Neural cell (in vitro differentiated cells): ENCODE measurements around the gene PDYN. TPM values are rescaled to one million over a fixed set of nuclear protein-coding genes. Genes with fewer than 3 reads are reported as not detected.
A peak's percentile ranks its signal among the peaks of the same experiment; 100 is the strongest.

Experiments used
- H2AFZ ChIP-seq: fragments of 200-600, 300-800 bp; sonication (generic), shearing (Covaris generic); 2 replicates; pipeline ENCODE4 v1.6.0; 2014; ENCODE audit warnings: low read depth, mild to moderate bottlenecking, antibody characterized with exemption, low read length, moderate library complexity
- H3F3A ChIP-seq: fragments of 200-600 bp; shearing (Covaris generic); 2 replicates; pipeline ENCODE4 v1.6.1; 2016; ENCODE audit warnings: mild to moderate bottlenecking, moderate library complexity, mixed read lengths, antibody characterized with exemption, low read length; ENCODE audit not compliant: insufficient read depth, poor library complexity, severe bottlenecking
- H3K27ac ChIP-seq: fragments of 200-600, 300-800 bp; sonication (generic), shearing (Covaris generic); 2 replicates; pipeline ENCODE4 v1.5.1; 2014; ENCODE audit warnings: mild to moderate bottlenecking, low read length, moderate library complexity
- H3K27me3 ChIP-seq: fragments of 300-800, 200-600 bp; sonication (generic), shearing (Covaris generic); 2 replicates; pipeline ENCODE4 v1.6.0; 2014; ENCODE audit warnings: mild to moderate bottlenecking, low read depth, low read length, moderate library complexity; ENCODE audit not compliant: insufficient read depth
- H3K36me3 ChIP-seq: fragments of 300-800, 200-600 bp; sonication (generic), shearing (Covaris generic); 2 replicates; pipeline ENCODE4 v1.5.1; 2014; ENCODE audit warnings: mild to moderate bottlenecking, antibody characterized with exemption, low read length, moderate library complexity; ENCODE audit not compliant: insufficient read depth
- H3K4me2 ChIP-seq: fragments of 300-800, 200-600 bp; sonication (generic), shearing (Covaris generic); 2 replicates; pipeline ENCODE4 v1.6.0; 2014; ENCODE audit warnings: mild to moderate bottlenecking, low read length
- H3K4me3 ChIP-seq: fragments of 300-800, 200-600 bp; sonication (generic), shearing (Covaris generic); 2 replicates; pipeline ENCODE4 v1.5.1; 2014; ENCODE audit warnings: mild to moderate bottlenecking, low read length, moderate library complexity
- H3K79me2 ChIP-seq: fragments of 200-600 bp; shearing (Covaris generic); replicated peaks from 2 replicates; pipeline ENCODE4 v1.6.0; 2014; ENCODE audit warnings: mild to moderate bottlenecking, low read length, moderate library complexity; ENCODE audit not compliant: insufficient read depth
- H3K9ac ChIP-seq: fragments of 300-800, 200-600 bp; sonication (generic), shearing (Covaris generic); 2 replicates; pipeline ENCODE4 v1.6.1; 2016; ENCODE audit warnings: mild to moderate bottlenecking, low read length, mixed read lengths
- H3K9me2 ChIP-seq: fragments of 200-600 bp; shearing (Covaris generic); 2 replicates; pipeline ENCODE4 v1.6.1; 2016; ENCODE audit warnings: mild to moderate bottlenecking, low read length, mixed read lengths; ENCODE audit not compliant: insufficient read depth
- H3K9me3 ChIP-seq: fragments of 200-600, 300-800 bp; sonication (generic), shearing (Covaris generic); 2 replicates; pipeline ENCODE4 v1.6.1; 2016; ENCODE audit warnings: mild to moderate bottlenecking, mixed run types, low read length, moderate library complexity, mixed read lengths
- H4K20me1 ChIP-seq: fragments of 200-600 bp; shearing (Covaris generic); 2 replicates; pipeline ENCODE4 v1.6.1; 2016; ENCODE audit warnings: mild to moderate bottlenecking, mixed run types; ENCODE audit not compliant: insufficient read depth
- EP300 ChIP-seq: fragments of 450-650 bp; conservative IDR thresholded peaks from 2 replicates; pipeline ENCODE4 v1.6.1; 2014; ENCODE audit warnings: antibody characterized with exemption, mild to moderate bottlenecking, moderate library complexity; ENCODE audit not compliant: poor library complexity, severe bottlenecking
- EZH2 ChIP-seq: fragments of 200-600, 300-800 bp; shearing (Covaris generic), sonication (generic); IDR thresholded peaks from 2 replicates; pipeline ENCODE4 v1.6.1; 2014; ENCODE audit warnings: antibody characterized with exemption, low read length, borderline replicate concordance, mild to moderate bottlenecking; ENCODE audit not compliant: insufficient read depth, poor library complexity, severe bottlenecking
- MXI1 ChIP-seq: fragments of 450-650 bp; conservative IDR thresholded peaks from 2 replicates; pipeline ENCODE4 v1.6.1; 2014; ENCODE audit warnings: antibody characterized with exemption, mild to moderate bottlenecking; ENCODE audit not compliant: poor library complexity, severe bottlenecking
- POLR2AphosphoS5 ChIP-seq: IDR thresholded peaks from 2 replicates; pipeline ENCODE4 v1.6.1; 2012
- RAD21 ChIP-seq: fragments of 450-650 bp; conservative IDR thresholded peaks from 2 replicates; pipeline ENCODE4 v1.6.1; 2014; ENCODE audit warnings: antibody characterized with exemption, mild to moderate bottlenecking, moderate library complexity
- SMC3 ChIP-seq: fragments of 450-650 bp; conservative IDR thresholded peaks from 2 replicates; pipeline ENCODE4 v1.6.1; 2014; ENCODE audit warnings: antibody characterized with exemption, mild to moderate bottlenecking, moderate library complexity; ENCODE audit not compliant: poor library complexity
- TAF1 ChIP-seq: IDR thresholded peaks from 2 replicates; pipeline ENCODE4 v1.6.1; 2012; ENCODE audit warnings: low read depth
- polyA plus RNA-seq: library from polyadenylated mRNA; depleted of rRNA; stranded (reverse); fragments of >200 nt; gene quantifications from 2 replicates; pipeline ENCODE4 v1.2.3, GENCODE V29; 2014
- TF ChIP-seq, protein P1 (sequence below): fragments of 450-650 bp; IDR thresholded peaks from 2 replicates; pipeline ENCODE4 v1.5.1; 2014; ENCODE audit warnings: antibody characterized with exemption, mild to moderate bottlenecking, moderate library complexity; ENCODE audit not compliant: poor library complexity, severe bottlenecking
- TF ChIP-seq, protein P2 (sequence below): IDR thresholded peaks from 2 replicates; pipeline ENCODE4 v1.6.1; 2012; ENCODE audit warnings: borderline replicate concordance

The PDYN gene
- polyA plus RNA-seq, 1 donor from 2014 or later, result 17.3 TPM

- no peaks in the 10 kb centered on the region for H3K9me3 ChIP-seq
- H3K9me2 ChIP-seq, result no peaks in the 10 kb centered on the region
- H3K4me2 ChIP-seq, result no peak overlapping the region
- no peak overlapping the region for H3K4me3 ChIP-seq
- H2AFZ ChIP-seq, result no peak overlapping the region
- H3K9ac ChIP-seq, result no peak overlapping the region
- H4K20me1 ChIP-seq, result no peaks in the 10 kb centered on the region
- no peaks in the 10 kb centered on the region for H3K79me2 ChIP-seq
- no peak overlapping the region for H3K27ac ChIP-seq
- no peak for TF ChIP-seq EP300
- no peak for TF ChIP-seq EZH2
- no peak for TF ChIP-seq TAF1
- no peak for TF ChIP-seq SMC3
- TF ChIP-seq MXI1, result no peak
- TF ChIP-seq, protein P1, sequence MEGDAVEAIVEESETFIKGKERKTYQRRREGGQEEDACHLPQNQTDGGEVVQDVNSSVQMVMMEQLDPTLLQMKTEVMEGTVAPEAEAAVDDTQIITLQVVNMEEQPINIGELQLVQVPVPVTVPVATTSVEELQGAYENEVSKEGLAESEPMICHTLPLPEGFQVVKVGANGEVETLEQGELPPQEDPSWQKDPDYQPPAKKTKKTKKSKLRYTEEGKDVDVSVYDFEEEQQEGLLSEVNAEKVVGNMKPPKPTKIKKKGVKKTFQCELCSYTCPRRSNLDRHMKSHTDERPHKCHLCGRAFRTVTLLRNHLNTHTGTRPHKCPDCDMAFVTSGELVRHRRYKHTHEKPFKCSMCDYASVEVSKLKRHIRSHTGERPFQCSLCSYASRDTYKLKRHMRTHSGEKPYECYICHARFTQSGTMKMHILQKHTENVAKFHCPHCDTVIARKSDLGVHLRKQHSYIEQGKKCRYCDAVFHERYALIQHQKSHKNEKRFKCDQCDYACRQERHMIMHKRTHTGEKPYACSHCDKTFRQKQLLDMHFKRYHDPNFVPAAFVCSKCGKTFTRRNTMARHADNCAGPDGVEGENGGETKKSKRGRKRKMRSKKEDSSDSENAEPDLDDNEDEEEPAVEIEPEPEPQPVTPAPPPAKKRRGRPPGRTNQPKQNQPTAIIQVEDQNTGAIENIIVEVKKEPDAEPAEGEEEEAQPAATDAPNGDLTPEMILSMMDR, result no peak
- TF ChIP-seq, protein P2, sequence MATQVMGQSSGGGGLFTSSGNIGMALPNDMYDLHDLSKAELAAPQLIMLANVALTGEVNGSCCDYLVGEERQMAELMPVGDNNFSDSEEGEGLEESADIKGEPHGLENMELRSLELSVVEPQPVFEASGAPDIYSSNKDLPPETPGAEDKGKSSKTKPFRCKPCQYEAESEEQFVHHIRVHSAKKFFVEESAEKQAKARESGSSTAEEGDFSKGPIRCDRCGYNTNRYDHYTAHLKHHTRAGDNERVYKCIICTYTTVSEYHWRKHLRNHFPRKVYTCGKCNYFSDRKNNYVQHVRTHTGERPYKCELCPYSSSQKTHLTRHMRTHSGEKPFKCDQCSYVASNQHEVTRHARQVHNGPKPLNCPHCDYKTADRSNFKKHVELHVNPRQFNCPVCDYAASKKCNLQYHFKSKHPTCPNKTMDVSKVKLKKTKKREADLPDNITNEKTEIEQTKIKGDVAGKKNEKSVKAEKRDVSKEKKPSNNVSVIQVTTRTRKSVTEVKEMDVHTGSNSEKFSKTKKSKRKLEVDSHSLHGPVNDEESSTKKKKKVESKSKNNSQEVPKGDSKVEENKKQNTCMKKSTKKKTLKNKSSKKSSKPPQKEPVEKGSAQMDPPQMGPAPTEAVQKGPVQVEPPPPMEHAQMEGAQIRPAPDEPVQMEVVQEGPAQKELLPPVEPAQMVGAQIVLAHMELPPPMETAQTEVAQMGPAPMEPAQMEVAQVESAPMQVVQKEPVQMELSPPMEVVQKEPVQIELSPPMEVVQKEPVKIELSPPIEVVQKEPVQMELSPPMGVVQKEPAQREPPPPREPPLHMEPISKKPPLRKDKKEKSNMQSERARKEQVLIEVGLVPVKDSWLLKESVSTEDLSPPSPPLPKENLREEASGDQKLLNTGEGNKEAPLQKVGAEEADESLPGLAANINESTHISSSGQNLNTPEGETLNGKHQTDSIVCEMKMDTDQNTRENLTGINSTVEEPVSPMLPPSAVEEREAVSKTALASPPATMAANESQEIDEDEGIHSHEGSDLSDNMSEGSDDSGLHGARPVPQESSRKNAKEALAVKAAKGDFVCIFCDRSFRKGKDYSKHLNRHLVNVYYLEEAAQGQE, result no peak
- no peak for TF ChIP-seq RAD21
- TF ChIP-seq POLR2AphosphoS5, result no peak
- no peaks in the 10 kb centered on the region for H3K36me3 ChIP-seq
- no peaks in the 10 kb centered on the region for H3K27me3 ChIP-seq
- no peaks in the 10 kb centered on the region for H3F3A ChIP-seq
These were observed 14.6 kb downstream of the PDYN start for GRCh38 chr20:1979106-1979778.

DNA sequence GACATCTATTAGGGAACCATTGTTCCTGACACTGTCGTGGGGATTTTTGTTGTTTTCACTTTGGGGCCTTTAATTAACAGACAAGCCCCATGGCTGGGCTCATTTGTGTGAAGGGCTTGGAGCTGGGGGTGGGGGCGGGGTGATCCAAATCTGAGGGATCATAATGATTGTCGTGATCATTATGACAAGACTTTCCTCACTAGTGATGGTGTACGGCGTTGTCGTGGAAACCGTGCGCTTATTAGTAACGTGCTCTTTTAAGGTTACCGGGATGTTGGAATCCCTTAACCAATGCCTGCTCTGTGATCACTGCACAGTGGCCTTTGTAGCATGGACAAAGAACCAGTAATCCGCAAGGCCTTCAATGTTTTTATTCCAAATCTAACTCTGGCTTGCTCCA lies 18.6 kb downstream of the PDYN start:
- Histone ChIP-seq H3K36me3 (no peaks in the 10 kb centered on the region), H3K79me2 (no peaks in the 10 kb centered on the region), H3K27me3 (no peaks in the 10 kb centered on the region), H3F3A (no peaks in the 10 kb centered on the region), H3K4me3 (peak overlapping the region; percentile 40), H3K9ac (peak overlapping the region; percentile 34), H2AFZ (peak overlapping the region; percentile 28), H3K4me2 (peak overlapping the region; percentile 46), H3K9me2 (no peaks in the 10 kb centered on the region), H3K27ac (peak overlapping the region; percentile 81), H4K20me1 (no peaks in the 10 kb centered on the region), H3K9me3 (no peaks in the 10 kb centered on the region)
- TF ChIP-seq TAF1 (no peak), EP300 (peak; percentile 57), RAD21 (no peak)
- TF ChIP-seq, protein P2, result peak; percentile 28
